Prostate gland (tissue), 2 donors: ENCODE results near the gene ACER2.
"Not testable (repeated sequence)": the region's sequence is repeated elsewhere in the genome, so short reads cannot be mapped to it uniquely, and the experiment has no call there.

ENCODE experiments used
- POLR2A ChIP-seq: fragments of 450-650 bp; IDR thresholded peaks from one replicate; pipeline ENCODE4 v1.6.1; 2016; ENCODE audit warnings: antibody characterized with exemption, mild to moderate bottlenecking
- POLR2AphosphoS5 ChIP-seq: sonication (generic); formaldehyde crosslinking; IDR thresholded peaks from one replicate; pipeline ENCODE4 v1.6.1; 2017; ENCODE audit warnings: antibody characterized with exemption
- TF ChIP-seq, protein P1 (sequence below), 4 experiments: fragments of 200-600 bp in 2 of 4; fragments of 450-650 bp in 2 of 4; sonication (generic) in 2 of 4; IDR thresholded peaks; 1 replicate in 3 of 4; 2 replicates in 1 of 4; pipeline ENCODE4 v1.5.1; 2016 to 2019; ENCODE audit warnings: antibody characterized with exemption in 4 of 4, mild to moderate bottlenecking in 2 of 4, moderate library complexity in 2 of 4

DNA sequence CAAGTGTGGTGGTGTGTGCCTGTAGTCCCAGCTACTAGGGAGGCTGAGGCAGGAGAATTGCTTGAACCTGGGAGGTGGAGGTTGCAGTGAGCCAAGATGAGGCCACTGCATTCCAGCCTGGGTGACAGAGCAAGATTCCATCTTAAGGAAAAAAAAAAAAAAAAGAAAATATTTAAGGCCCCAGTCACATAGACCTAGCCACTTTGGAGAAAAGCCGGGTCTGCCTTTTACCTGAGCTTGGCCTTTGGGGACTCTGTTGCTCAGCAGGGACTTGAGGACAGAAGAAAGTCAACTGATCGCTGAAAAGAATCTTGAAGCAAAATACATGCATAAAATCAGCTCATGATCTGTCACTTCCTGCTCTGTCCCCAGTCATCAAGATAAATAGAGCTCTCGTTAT, 4.6 kb downstream of the ACER2 start:
- TF ChIP-seq, protein P1, sequence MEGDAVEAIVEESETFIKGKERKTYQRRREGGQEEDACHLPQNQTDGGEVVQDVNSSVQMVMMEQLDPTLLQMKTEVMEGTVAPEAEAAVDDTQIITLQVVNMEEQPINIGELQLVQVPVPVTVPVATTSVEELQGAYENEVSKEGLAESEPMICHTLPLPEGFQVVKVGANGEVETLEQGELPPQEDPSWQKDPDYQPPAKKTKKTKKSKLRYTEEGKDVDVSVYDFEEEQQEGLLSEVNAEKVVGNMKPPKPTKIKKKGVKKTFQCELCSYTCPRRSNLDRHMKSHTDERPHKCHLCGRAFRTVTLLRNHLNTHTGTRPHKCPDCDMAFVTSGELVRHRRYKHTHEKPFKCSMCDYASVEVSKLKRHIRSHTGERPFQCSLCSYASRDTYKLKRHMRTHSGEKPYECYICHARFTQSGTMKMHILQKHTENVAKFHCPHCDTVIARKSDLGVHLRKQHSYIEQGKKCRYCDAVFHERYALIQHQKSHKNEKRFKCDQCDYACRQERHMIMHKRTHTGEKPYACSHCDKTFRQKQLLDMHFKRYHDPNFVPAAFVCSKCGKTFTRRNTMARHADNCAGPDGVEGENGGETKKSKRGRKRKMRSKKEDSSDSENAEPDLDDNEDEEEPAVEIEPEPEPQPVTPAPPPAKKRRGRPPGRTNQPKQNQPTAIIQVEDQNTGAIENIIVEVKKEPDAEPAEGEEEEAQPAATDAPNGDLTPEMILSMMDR (IDR thresholded peaks at IDR 0.05), result not testable (repeated sequence)
- TF ChIP-seq POLR2A, POLR2AphosphoS5: not testable (repeated sequence)
